Measurements from ENCODE around the gene GIGYF2. TPM values are rescaled to one million over a fixed set of nuclear protein-coding genes. Genes with fewer than 3 reads are reported as not detected.

Gene GIGYF2
- total and polyA plus RNA-seq, 2 of the 13 experiments (the other 11 are each of a cell fraction or from before 2014, with no cell fraction given), result 44.9 to 73.5 TPM

DNA sequence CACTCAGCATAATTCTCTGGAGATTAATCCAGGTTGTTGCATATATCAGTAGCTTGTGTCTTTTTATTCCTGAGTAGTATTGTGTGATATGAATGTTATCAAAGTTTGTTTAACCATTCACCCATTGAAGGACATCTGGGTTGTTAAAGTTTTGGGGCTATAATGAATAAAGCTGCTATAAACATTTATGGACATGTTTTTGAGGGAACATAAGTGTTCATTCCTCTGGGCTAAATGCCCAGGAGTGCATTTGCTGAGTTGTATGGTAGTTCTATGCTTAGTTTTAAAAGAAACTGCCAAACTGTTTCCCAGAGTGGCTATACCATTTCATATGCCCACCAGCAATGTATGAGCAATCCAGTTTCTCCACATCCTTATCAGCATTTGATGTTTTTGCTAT lies 101.1 kb downstream of the GIGYF2 start (continued):
- TF ChIP-seq ATM (IDR thresholded peaks at IDR 0.05; ENCODE audit: borderline replicate concordance) (no peak), ZNF713 (CRISPR knock-in tag; IDR thresholded peaks at IDR 0.05) (no peak), SMARCC2 (IDR thresholded peaks at IDR 0.05) (no peak)
- TF ChIP-seq, protein P1, sequence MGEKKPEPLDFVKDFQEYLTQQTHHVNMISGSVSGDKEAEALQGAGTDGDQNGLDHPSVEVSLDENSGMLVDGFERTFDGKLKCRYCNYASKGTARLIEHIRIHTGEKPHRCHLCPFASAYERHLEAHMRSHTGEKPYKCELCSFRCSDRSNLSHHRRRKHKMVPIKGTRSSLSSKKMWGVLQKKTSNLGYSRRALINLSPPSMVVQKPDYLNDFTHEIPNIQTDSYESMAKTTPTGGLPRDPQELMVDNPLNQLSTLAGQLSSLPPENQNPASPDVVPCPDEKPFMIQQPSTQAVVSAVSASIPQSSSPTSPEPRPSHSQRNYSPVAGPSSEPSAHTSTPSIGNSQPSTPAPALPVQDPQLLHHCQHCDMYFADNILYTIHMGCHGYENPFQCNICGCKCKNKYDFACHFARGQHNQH (CRISPR knock-in tag; IDR thresholded peaks at IDR 0.05), result no peak

DNA sequence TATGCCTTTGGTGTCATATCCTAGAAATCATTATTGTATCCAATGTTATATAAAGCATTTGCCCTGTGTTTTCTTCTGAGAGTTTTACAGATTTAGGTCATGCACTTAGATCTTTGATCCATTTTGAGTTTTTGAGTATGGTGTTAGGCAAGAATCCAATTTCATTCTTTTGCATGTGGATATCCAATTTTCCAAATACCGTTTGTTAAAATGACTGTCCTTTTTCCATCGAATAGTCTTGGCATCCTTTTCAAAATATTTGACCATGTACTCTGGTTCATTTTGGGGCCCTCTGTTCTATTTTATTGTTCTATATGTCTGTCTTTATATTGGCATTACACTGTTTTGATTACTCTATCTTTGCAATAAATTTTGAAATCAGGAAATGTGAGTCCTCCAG lies 103.0 kb downstream of the GIGYF2 start:
- FAIRE-seq, result peak; percentile 21
- no peaks in the 10 kb centered on the region for H3K9me3 ChIP-seq (ENCODE audit: low read length)
- no TSS peak for BruUV-seq (replicated peaks)
- H3K36me3 ChIP-seq (replicated peaks in 1 of 2; ENCODE audit: control insufficient read depth in 1 of 2, insufficient read depth in 2 of 2, low read length in 2 of 2), result peaks cover 14 to 65% of the 10 kb centered on the region in 2 experiments; a peak in 3 of 5 replicates
- in situ Hi-C loops (cut with HindIII; ENCODE audit: extremely low pct_ligation_motif_present, low pct_unique_long_range_greater_than_20kb), result no loop called here
- H3K79me2 ChIP-seq (ENCODE audit: insufficient read depth, low read length), result no peaks in the 10 kb centered on the region
- ATAC-seq, result no peak
- no peak overlapping the region for H3K9ac ChIP-seq (ENCODE audit: insufficient read depth, low read depth, low read length)
- H3K4me1 ChIP-seq (ENCODE audit: insufficient read depth, low read length), result no peaks in the 10 kb centered on the region
- no peak overlapping the region for H2AFZ ChIP-seq (ENCODE audit: low read length)
- no peaks in the 10 kb centered on the region for H4K20me1 ChIP-seq (ENCODE audit: insufficient read depth, low read length)
- TF ChIP-seq, protein P2, sequence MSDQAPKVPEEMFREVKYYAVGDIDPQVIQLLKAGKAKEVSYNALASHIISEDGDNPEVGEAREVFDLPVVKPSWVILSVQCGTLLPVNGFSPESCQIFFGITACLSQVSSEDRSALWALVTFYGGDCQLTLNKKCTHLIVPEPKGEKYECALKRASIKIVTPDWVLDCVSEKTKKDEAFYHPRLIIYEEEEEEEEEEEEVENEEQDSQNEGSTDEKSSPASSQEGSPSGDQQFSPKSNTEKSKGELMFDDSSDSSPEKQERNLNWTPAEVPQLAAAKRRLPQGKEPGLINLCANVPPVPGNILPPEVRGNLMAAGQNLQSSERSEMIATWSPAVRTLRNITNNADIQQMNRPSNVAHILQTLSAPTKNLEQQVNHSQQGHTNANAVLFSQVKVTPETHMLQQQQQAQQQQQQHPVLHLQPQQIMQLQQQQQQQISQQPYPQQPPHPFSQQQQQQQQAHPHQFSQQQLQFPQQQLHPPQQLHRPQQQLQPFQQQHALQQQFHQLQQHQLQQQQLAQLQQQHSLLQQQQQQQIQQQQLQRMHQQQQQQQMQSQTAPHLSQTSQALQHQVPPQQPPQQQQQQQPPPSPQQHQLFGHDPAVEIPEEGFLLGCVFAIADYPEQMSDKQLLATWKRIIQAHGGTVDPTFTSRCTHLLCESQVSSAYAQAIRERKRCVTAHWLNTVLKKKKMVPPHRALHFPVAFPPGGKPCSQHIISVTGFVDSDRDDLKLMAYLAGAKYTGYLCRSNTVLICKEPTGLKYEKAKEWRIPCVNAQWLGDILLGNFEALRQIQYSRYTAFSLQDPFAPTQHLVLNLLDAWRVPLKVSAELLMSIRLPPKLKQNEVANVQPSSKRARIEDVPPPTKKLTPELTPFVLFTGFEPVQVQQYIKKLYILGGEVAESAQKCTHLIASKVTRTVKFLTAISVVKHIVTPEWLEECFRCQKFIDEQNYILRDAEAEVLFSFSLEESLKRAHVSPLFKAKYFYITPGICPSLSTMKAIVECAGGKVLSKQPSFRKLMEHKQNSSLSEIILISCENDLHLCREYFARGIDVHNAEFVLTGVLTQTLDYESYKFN (CRISPR knock-in tag; conservative IDR thresholded peaks at IDR 0.05), result no peak
- 96% methylated on average over 2 of the region's 2 CpGs for WGBS (ENCODE audit: low lambda C conversion rate)
- H3K27ac ChIP-seq (ENCODE audit: extremely low read length, insufficient read depth, low read length), result no peak overlapping the region
- intact Hi-C loops (cut with micrococcal nuclease; ENCODE audit: unreplicated experiment), result no loop called here
- ChIA-PET CTCF (ENCODE audit: low intra/inter-chr PET ratio, low total read pairs) (no interaction called here), POLR2A (no interaction called here)
- H3K4me2 ChIP-seq (ENCODE audit: low read depth, low read length), result no peak overlapping the region
- H3K27me3 ChIP-seq (ENCODE audit: control insufficient read depth in 1 of 2, insufficient read depth in 2 of 2, low read length in 2 of 2), result no peaks in the 10 kb centered on the region
- DNase-seq (ENCODE audit: low spot score), result no peak
- no peak overlapping the region for H3K4me3 ChIP-seq (replicated peaks in 1 of 3; ENCODE audit: insufficient read depth in 1 of 3, low read depth in 2 of 3, low read length in 3 of 3)
